ENCODE results near the gene PTPN21. TPM values are rescaled to one million over a fixed set of nuclear protein-coding genes. Genes with fewer than 3 reads are reported as not detected.

Gene PTPN21
- polyA plus RNA-seq, 1 of the 3 experiments (the other 2 are of a cell fraction): 5.6 TPM

DNA sequence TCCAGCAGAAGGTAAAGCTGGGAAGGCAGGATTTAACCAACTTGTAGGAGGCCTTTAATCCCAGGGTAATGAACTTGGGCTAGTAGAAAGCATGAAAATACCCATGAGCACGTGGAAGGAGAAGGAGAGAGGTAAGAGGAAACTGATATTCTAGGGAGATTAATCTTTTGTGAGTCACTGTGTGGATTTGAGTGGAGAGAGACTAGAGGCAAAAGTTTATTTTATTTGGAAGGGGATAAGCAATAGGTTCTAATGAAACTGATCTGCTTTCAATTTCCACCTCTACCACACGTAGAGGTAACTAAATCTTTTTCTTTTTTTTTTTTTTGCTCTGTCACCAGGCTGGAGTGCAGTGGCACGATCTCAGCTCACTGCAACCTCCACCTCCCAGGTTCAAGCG is 52.1 kb downstream of the PTPN21 start:
- Histone ChIP-seq H3K27me3 (ENCODE audit: insufficient read depth) (no peaks in the 10 kb centered on the region), H3K9me3 (no peaks in the 10 kb centered on the region), H2AFZ (ENCODE audit: low read depth) (no peak overlapping the region), H4K20me1 (ENCODE audit: insufficient read depth) (no peaks in the 10 kb centered on the region), H3K4me1 (ENCODE audit: control insufficient read depth in 1 of 2, insufficient read depth in 2 of 2, low read depth in 1 of 2, low read length in 1 of 2) (no peaks in the 10 kb centered on the region), H3K36me3 (replicated peaks in 1 of 2; ENCODE audit: control insufficient read depth in 1 of 2, insufficient read depth in 2 of 2, low read length in 1 of 2) (peaks cover 44 to 52% of the 10 kb centered on the region in 2 experiments), H3K4me3 (ENCODE audit: low read depth in 2 of 2, low read length in 1 of 2) (no peak overlapping the region), H3K27ac (ENCODE audit: low read depth in 2 of 2, low read length in 1 of 2) (no peak overlapping the region), H3F3A (replicated peaks; ENCODE audit: insufficient read depth) (no peaks in the 10 kb centered on the region), H3K4me2 (no peak overlapping the region), H3K9ac (no peak overlapping the region), H3K9me2 (no peaks in the 10 kb centered on the region), H3K79me2 (ENCODE audit: insufficient read depth) (no peaks in the 10 kb centered on the region)
- TF ChIP-seq SMC3 (IDR thresholded peaks at IDR 0.05; ENCODE audit: low read depth, low read length): no peak
- 91% methylated on average over 4 of the region's 4 CpGs for WGBS (ENCODE audit: low lambda C conversion rate)
- no peak for DNase-seq
- ChIA-PET CTCF (interaction anchor here (1.0 to 1.1 kb wide), 2 partner anchors 10 to 12 kb away, joined by 3 to 4 read pairs; no protein-coding TSS in a partner anchor), POLR2A (no interaction called here)

DNA sequence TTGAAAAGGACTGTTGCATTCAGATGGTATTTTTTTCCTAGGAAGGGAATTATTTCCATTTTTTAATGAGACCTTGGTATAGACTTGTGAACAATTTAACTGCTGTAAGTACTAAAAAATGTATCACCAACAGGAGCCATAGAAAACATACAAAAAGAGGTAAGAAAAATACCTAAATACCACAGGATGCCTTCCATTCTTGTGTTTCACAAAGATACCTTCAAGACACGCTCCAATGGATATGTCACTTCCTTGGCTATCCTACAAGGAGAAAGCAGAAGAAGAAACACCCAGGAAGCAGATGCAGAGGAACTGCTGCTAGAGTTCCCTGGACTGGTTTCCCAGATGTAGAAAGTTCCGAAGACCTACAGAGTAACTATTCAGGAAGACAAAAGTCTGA is 54.2 kb downstream of the PTPN21 start:
- Histone ChIP-seq H3K4me3 (ENCODE audit: low read depth in 2 of 2, low read length in 1 of 2) (no peak overlapping the region), H3K4me1 (ENCODE audit: control insufficient read depth in 1 of 2, insufficient read depth in 2 of 2, low read depth in 1 of 2, low read length in 1 of 2) (no peaks in the 10 kb centered on the region), H3K9ac (no peak overlapping the region), H3K79me2 (ENCODE audit: insufficient read depth) (no peaks in the 10 kb centered on the region), H3F3A (replicated peaks; ENCODE audit: insufficient read depth) (no peaks in the 10 kb centered on the region), H3K27ac (ENCODE audit: low read depth in 2 of 2, low read length in 1 of 2) (no peak overlapping the region), H3K27me3 (ENCODE audit: insufficient read depth) (no peaks in the 10 kb centered on the region), H3K36me3 (replicated peaks in 1 of 2; ENCODE audit: control insufficient read depth in 1 of 2, insufficient read depth in 2 of 2, low read length in 1 of 2) (peaks cover 59% of the 10 kb centered on the region in 2 experiments), H2AFZ (ENCODE audit: low read depth) (no peak overlapping the region), H3K9me2 (no peaks in the 10 kb centered on the region), H3K9me3 (no peaks in the 10 kb centered on the region), H4K20me1 (ENCODE audit: insufficient read depth) (no peaks in the 10 kb centered on the region), H3K4me2 (no peak overlapping the region)
- ChIA-PET POLR2A (no interaction called here), CTCF (interaction anchor here (0.9 to 1.2 kb wide), 2 partner anchors 8 to 37 kb away, joined by 3 to 4 read pairs; no protein-coding TSS in a partner anchor)
- no peak for DNase-seq
- 96% methylated on average over 2 of the region's 2 CpGs for WGBS (ENCODE audit: low lambda C conversion rate)
- TF ChIP-seq RCOR1 (IDR thresholded peaks at IDR 0.05; ENCODE audit: low read length) (no peak), NFIC (IDR thresholded peaks at IDR 0.05; ENCODE audit: borderline replicate concordance) (no peak), CHD2 (IDR thresholded peaks at IDR 0.05; ENCODE audit: low read length, partially characterized antibody) (no peak), EZH2phosphoT487 (IDR thresholded peaks at IDR 0.05; ENCODE audit: borderline replicate concordance, low read depth) (no peak), POLR2AphosphoS5 (IDR thresholded peaks at IDR 0.05; ENCODE audit: low read depth, low read length) (no peak), GABPA (IDR thresholded peaks at IDR 0.05; ENCODE audit: low read depth) (no peak), YY1 (IDR thresholded peaks at IDR 0.05; ENCODE audit: low read depth) (no peak), FOXJ3 (CRISPR knock-in tag; IDR thresholded peaks at IDR 0.05) (no peak), SMC3 (IDR thresholded peaks at IDR 0.05; ENCODE audit: low read depth, low read length) (no peak), FOSL2 (IDR thresholded peaks at IDR 0.05; ENCODE audit: borderline replicate concordance, low read depth) (no peak), ELF1 (IDR thresholded peaks at IDR 0.05) (no peak), RFX5 (IDR thresholded peaks at IDR 0.05; ENCODE audit: low read length) (no peak)
- TF ChIP-seq, protein P1, sequence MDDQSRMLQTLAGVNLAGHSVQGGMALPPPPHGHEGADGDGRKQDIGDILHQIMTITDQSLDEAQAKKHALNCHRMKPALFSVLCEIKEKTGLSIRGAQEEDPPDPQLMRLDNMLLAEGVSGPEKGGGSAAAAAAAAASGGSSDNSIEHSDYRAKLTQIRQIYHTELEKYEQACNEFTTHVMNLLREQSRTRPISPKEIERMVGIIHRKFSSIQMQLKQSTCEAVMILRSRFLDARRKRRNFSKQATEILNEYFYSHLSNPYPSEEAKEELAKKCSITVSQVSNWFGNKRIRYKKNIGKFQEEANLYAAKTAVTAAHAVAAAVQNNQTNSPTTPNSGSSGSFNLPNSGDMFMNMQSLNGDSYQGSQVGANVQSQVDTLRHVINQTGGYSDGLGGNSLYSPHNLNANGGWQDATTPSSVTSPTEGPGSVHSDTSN (IDR thresholded peaks at IDR 0.05): no peak
- TF ChIP-seq, protein P2, sequence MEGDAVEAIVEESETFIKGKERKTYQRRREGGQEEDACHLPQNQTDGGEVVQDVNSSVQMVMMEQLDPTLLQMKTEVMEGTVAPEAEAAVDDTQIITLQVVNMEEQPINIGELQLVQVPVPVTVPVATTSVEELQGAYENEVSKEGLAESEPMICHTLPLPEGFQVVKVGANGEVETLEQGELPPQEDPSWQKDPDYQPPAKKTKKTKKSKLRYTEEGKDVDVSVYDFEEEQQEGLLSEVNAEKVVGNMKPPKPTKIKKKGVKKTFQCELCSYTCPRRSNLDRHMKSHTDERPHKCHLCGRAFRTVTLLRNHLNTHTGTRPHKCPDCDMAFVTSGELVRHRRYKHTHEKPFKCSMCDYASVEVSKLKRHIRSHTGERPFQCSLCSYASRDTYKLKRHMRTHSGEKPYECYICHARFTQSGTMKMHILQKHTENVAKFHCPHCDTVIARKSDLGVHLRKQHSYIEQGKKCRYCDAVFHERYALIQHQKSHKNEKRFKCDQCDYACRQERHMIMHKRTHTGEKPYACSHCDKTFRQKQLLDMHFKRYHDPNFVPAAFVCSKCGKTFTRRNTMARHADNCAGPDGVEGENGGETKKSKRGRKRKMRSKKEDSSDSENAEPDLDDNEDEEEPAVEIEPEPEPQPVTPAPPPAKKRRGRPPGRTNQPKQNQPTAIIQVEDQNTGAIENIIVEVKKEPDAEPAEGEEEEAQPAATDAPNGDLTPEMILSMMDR (IDR thresholded peaks at IDR 0.05): no peak
- TF ChIP-seq, protein P3, sequence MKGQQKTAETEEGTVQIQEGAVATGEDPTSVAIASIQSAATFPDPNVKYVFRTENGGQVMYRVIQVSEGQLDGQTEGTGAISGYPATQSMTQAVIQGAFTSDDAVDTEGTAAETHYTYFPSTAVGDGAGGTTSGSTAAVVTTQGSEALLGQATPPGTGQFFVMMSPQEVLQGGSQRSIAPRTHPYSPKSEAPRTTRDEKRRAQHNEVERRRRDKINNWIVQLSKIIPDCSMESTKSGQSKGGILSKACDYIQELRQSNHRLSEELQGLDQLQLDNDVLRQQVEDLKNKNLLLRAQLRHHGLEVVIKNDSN (IDR thresholded peaks at IDR 0.05; ENCODE audit: borderline replicate concordance, low read depth): no peak
- TF ChIP-seq, protein P4, sequence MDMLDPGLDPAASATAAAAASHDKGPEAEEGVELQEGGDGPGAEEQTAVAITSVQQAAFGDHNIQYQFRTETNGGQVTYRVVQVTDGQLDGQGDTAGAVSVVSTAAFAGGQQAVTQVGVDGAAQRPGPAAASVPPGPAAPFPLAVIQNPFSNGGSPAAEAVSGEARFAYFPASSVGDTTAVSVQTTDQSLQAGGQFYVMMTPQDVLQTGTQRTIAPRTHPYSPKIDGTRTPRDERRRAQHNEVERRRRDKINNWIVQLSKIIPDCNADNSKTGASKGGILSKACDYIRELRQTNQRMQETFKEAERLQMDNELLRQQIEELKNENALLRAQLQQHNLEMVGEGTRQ (IDR thresholded peaks at IDR 0.05; ENCODE audit: borderline replicate concordance, low read depth, low read length): no peak

Measured in SK-N-SH (cell line).